ENCODE results near the gene GALNTL6.
"Not testable (repeated sequence)": the region's sequence is repeated elsewhere in the genome, so short reads cannot be mapped to it uniquely, and the experiment has no call there.

The GALNTL6 gene

GRCh38 chr4:172411149-172411548 is 597.9 kb downstream of the GALNTL6 start:
- DNase-seq, result no peak

GRCh38 chr4:172412851-172413580 is 599.8 kb downstream of the GALNTL6 start:
- no peak for DNase-seq

DNA sequence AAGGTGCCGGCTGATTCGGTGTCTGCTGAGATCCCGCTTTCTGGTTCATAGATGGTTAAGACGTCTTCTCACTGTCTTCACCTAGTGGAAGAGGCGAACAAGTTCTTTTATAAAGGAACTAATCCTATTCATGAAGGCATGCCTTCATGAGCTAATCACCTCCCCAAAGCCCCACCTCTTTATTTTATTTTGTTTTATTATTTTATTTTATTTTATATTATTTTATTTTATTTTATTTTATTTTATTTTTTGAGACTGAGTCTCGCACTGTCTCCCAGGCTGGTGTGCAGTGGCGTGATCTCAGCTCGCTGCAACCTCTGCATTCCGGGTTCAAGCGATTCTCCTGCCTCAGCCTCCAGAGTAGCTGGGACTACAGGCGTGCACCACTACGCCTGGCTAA is 615.8 kb downstream of the GALNTL6 start:
- not testable (repeated sequence) for DNase-seq

GRCh38 chr4:172480471-172480870 is 667.3 kb downstream of the GALNTL6 start:
- DNase-seq, result no peak

DNA sequence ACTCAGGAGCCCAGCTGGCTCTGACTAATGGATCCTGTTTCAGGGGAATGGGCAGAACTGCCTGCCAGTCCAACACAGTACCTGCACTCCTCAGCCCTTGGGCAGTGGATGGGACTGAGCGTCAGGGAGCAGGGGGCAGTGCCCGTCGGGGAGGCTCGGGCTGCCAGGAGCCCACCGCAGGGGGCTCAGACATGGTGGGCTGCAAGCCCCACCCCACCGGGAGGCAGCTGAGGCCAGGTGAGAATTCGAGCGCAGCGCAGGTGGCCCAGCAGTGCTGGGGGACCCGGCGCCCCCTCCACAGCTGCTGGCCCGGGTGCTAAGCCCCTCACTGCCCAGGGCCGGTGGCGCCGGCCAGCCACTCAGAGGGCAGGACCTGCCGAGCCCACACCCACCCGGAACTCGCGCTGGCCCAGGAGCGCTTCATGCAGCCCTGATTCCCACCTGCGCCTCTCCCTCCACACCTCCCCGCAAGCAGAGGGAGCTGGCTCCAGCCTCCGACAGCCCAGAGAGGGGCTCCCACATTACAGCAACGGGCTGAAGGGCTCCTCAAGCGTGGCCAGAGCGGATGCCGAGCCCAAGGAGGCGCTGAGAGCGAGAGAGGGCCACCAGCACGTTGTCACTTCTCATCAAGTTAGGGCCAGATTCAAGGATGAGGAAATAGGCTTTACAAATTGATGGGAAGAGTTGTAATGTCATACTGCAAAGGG is 668.8 kb downstream of the GALNTL6 start:
- no peak for DNase-seq

DNA sequence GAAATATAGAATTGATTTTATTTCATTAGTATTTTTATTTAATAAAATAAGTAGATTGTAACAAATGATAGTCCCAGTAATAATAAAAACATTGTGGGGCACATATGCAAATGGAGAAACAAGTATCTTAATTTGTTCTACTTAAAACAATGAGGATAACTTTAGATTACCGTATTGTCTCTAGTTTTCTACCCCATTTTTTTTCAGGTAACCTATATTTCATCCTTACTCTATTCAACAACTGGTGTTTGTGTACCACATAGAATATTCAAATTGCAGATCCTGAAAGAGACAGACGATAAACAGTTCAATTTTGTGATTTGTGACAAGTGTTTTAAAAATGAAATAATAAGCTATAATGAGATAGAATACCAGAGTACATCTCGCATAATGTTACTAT is 671.8 kb downstream of the GALNTL6 start:
- DNase-seq, result no peak

GRCh38 chr4:172486531-172486930 is 673.3 kb downstream of the GALNTL6 start:
- no peak for DNase-seq

DNA sequence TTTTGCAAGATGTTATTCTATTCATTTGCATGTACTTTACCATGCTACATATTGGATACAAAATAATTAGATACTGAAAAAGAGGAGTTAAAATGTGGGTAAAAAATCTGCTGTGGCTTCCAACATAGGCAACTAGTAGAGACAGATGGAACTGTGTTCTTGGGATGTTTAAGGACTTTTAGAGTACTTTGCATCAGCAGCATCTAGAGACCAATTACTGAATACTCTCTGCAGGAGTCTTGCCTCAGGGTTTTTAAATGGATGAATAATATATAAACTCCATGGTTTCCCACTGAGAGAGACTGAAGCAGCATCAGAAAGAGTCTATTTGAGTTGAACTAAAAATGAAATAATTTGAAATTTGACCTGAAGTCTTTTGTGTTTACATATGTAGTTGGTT is 676.7 kb downstream of the GALNTL6 start:
- no peak for DNase-seq

- DNase-seq, result no peak
These were observed 682.6 kb downstream of the GALNTL6 start for GRCh38 chr4:172495769-172496168.

GRCh38 chr4:172497321-172497720 is 684.1 kb downstream of the GALNTL6 start:
- DNase-seq, result no peak

DNA sequence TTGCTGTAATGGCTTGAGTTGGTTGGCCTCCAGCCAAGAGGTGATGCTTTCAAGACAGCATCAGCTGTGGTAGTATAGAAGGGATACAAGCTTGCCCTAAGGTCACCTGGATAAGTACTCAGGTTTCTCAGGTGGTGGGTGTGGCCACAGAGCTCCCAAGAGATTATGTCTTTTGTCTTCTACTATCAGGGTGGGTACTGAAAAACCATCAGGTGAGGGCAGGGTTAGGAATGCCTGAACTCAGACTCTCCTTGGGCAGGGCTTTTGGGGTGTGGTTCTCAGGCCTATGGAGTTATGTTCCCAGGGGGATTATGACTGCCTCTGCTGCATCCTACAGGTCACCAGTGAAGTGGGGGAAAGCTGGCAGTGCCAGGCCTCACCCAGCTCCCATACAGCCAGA is 700.8 kb downstream of the GALNTL6 start:
- no peak for DNase-seq

GRCh38 chr4:172514801-172515200 is 701.6 kb downstream of the GALNTL6 start:
- no peak for DNase-seq

GRCh38 chr4:172515266-172515879 is 702.2 kb downstream of the GALNTL6 start:
- DNase-seq, result no peak

DNA sequence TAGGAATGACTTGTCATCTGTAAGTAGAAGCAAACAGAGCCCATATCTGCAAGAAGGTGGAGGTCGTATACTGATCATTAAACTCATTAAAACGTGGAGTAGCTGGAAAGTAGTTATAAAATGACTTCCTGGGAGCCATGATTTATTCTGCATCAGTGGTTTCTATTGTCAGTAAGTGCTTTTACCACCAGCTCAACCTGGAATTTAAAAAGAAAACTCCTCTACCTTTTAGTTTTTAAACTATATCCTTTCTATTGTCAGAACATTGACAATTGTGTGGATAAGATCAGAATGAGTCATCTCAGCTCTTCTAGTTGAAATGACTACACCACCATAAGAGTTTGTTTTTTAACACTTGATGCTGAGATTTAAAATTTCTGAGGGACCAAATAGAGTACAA is 704.2 kb downstream of the GALNTL6 start:
- DNase-seq, result no peak

DNA sequence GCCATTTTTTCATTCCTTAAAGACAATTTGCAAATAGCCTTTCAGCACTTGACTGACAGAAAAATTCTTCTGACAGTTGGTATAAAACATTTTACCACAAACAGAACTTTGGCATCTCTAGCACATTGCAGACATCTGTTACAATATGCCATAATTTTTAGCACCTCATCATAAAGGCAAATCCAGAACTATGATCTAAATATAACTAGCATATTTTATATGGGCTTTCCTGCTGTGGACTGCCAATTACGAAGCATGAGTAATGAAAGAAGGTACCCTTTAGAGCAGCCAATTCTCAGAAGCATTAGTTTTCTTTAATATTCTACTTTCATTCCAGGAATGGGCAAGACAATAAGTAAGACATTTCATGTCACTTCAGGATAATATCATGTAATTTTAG is 708.0 kb downstream of the GALNTL6 start:
- no peak for DNase-seq

DNA sequence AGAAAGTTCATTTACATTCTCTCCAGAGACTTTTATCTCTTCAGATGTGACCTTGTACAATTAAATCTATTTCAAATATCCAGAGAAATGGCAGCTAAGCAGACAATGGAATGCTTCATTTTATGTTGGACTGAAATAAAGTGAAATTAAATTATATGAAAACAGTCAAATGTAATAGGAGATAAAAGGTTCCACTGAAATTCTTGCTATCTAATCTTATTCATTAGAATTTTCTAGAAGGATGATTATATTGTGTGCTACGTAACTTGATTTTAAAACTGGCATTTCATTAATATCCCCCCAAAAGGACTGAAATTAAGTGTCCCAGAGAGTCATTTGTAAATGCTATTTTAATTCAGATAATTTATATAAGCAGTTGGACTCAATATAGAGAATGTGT is 708.5 kb downstream of the GALNTL6 start:
- DNase-seq, result no peak

DNA sequence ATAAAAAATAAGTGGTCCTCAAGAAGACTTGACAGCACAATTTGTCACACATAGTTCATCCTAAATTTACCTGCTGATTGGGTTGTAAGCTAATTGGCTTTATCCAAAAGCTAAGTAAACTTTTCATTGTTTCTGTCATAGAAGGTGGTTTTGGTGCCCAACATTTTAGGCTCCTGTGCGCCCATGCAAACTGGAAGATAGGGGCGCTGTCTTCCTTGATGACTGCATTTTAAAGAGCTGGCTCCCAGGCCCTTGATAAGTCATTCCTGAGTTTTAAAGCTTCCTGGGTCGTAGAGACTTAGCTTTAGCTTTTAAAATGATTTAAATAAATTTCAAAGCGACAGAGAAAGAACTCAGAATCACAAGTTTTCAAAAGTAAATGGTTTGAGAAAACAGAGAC is 730.0 kb downstream of the GALNTL6 start:
- DNase-seq, result no peak

- no peak for DNase-seq
These were observed 733.6 kb downstream of the GALNTL6 start for GRCh38 chr4:172546782-172547181.

DNA sequence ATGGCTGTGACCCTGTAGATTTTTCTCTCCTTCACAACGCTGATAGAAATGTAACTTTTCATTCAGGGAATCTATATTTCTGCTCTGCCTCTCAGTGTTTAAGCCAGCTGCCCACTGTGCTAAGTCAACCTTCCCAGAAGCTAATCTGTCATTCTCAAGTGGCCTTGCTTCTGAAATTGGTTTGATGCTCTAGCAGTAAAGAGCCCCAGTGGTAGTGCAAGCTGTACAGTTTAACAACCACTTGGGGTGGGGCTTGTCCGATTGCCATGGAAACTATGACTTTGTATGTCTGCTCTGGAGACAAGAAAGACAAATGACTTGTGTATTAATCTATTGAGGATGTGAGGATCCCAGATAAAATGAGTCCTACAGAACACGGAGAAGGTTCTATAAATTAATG is 734.5 kb downstream of the GALNTL6 start:
- DNase-seq, result no peak

GRCh38 chr4:172553216-172553615 is 740.0 kb downstream of the GALNTL6 start:
- DNase-seq, result no peak

GRCh38 chr4:172554588-172554987 is 741.4 kb downstream of the GALNTL6 start:
- DNase-seq, result no peak

DNA sequence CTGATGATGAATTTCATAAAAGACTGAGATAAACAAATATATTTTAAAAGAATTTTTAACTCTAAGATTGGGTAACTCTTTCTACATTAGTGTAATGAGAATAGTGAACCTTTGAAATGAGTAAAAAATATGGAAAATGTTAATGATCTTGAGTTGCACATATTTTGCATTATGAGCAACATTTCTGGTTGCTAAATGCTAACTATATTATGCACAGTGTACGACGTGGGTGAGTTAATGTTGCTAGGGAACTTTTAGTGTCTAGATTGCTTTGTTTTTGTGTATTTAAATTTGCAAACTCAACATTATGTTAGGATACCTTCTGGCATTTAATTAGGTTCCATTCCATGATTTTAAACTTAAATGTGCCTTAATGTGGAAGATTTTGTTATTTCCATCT is 742.5 kb downstream of the GALNTL6 start:
- DNase-seq, result no peak

DNA sequence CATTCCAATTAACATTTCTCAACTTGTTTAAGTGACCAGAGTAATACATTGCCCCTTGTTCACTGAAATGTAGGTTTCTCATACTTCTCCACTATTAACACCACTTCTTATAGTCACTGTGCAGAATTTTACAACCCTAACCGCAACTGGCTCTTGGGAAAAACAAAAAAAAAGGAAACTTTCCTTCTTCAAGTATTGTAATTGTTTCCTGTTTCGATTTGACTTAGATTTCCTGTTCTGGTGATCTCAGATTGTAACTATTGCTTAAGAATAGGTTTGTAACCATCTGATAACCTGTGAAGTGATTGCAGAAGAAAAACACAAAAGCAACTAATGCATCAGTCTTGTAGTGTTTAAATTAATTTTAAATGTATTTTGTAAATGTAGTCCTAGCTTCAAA is 760.7 kb downstream of the GALNTL6 start:
- no peak for DNase-seq

GRCh38 chr4:172578712-172579111 is 765.5 kb downstream of the GALNTL6 start:
- no peak for DNase-seq

Measured in central memory CD4-positive, alpha-beta T cell (primary cell).